Glomerular endothelial cell (primary cell): ENCODE measurements around the gene NDUFAF7. TPM values are rescaled to one million over a fixed set of nuclear protein-coding genes. Genes with fewer than 3 reads are reported as not detected.
"Not testable (repeated sequence)": the region's sequence is repeated elsewhere in the genome, so short reads cannot be mapped to it uniquely, and the experiment has no call there.

Experiments
- DNase-seq: peaks from one replicate; pipeline ENCODE4 v3.0.0-alpha.2; 2011; ENCODE audit warnings: low read depth, low spot score; ENCODE audit errors: extremely low read depth
- total RNA-seq: library from RNA; depleted of rRNA; stranded (reverse); fragments of >200 nt; gene quantifications from 2 replicates; pipeline ENCODE4 v1.2.3, GENCODE V29; 2015

NDUFAF7 gene
- total RNA-seq, 1 donor from 2014 or later = 9.2 TPM

GRCh38 chr2:37274359-37274965 is 43.0 kb downstream of the NDUFAF7 start:
- DNase-seq = no peak

GRCh38 chr2:37276291-37276690 is 44.8 kb downstream of the NDUFAF7 start:
- DNase-seq = no peak

- no peak for DNase-seq
Observed at GRCh38 chr2:37281916-37282315, 50.5 kb downstream of the NDUFAF7 start.

GRCh38 chr2:37282746-37283145 is 51.3 kb downstream of the NDUFAF7 start:
- no peak for DNase-seq

- no peak for DNase-seq
Observed at GRCh38 chr2:37283207-37283606, 51.7 kb downstream of the NDUFAF7 start.

GRCh38 chr2:37284381-37284780 is 52.9 kb downstream of the NDUFAF7 start:
- no peak for DNase-seq

GRCh38 chr2:37287966-37288365 is 56.5 kb downstream of the NDUFAF7 start:
- no peak for DNase-seq

- no peak for DNase-seq
Observed at GRCh38 chr2:37291680-37292079, 60.2 kb downstream of the NDUFAF7 start.

- DNase-seq = not testable (repeated sequence)
Observed at GRCh38 chr2:37294858-37295257, 63.4 kb downstream of the NDUFAF7 start.

GRCh38 chr2:37295469-37296073 is 64.1 kb downstream of the NDUFAF7 start:
- DNase-seq = no peak

- DNase-seq = no peak
Observed at GRCh38 chr2:37297632-37298031, 66.2 kb downstream of the NDUFAF7 start.

Other genes starting within 250 kb of the NDUFAF7 start
- 18.5 and 21.1 TPM in 2 replicates for gene HEATR5B, start 147.3 kb upstream of the NDUFAF7 start, total RNA-seq
- 6.2 and 6.8 TPM in 2 replicates for gene GPATCH11, start 147.1 kb upstream of the NDUFAF7 start, total RNA-seq
- gene EIF2AK2, start 74.7 kb upstream of the NDUFAF7 start, total RNA-seq = 25.2 and 53.9 TPM in 2 replicates
- gene SULT6B1, start 43.0 kb upstream of the NDUFAF7 start, total RNA-seq = not detected in 2 replicates
- 18.3 and 36.0 TPM in 2 replicates for gene CEBPZOS, start 35.2 kb upstream of the NDUFAF7 start, total RNA-seq
- gene CEBPZ, start 62 bp upstream of the NDUFAF7 start, total RNA-seq = 20.2 and 24.3 TPM in 2 replicates
- gene PRKD3, start 93.2 kb downstream of the NDUFAF7 start, total RNA-seq = 42.6 and 60.3 TPM in 2 replicates
- gene QPCT, start 113.0 kb downstream of the NDUFAF7 start, total RNA-seq = 28.8 and 43.1 TPM in 2 replicates